ENCODE results near the gene AADACL4.

The AADACL4 gene

GRCh38 chr1:12643785-12644184 lies at the start of gene AADACL4:
Gene AADACL4 (plus strand): TSS chr1:12644085. CDS start chr1:12644547, 462 bp downstream.
- DNase-seq = no peak

- no peak for DNase-seq
Observed at GRCh38 chr1:12594490-12594889, 49.4 kb upstream of the AADACL4 start.

- DNase-seq = peak; percentile 24
Observed at GRCh38 chr1:12594966-12595756, 48.7 kb upstream of the AADACL4 start.

- DNase-seq = no peak
Observed at GRCh38 chr1:12595757-12596006, 48.2 kb upstream of the AADACL4 start.

- no peak for DNase-seq
Observed at GRCh38 chr1:12596007-12596821, 47.7 kb upstream of the AADACL4 start.

- DNase-seq = no peak
Observed at GRCh38 chr1:12597792-12598191, 46.1 kb upstream of the AADACL4 start.

- no peak for DNase-seq
Observed at GRCh38 chr1:12598974-12599373, 44.9 kb upstream of the AADACL4 start.

- DNase-seq = no peak
Observed at GRCh38 chr1:12599657-12600056, 44.2 kb upstream of the AADACL4 start.

GRCh38 chr1:12600335-12600734 lies 43.5 kb upstream of the AADACL4 start:
- no peak for DNase-seq

- peak; percentile 72 for DNase-seq
Observed at GRCh38 chr1:12600880-12601633, 42.8 kb upstream of the AADACL4 start.

GRCh38 chr1:12601700-12602658 lies 41.9 kb upstream of the AADACL4 start:
- DNase-seq = no peak

- no peak for DNase-seq
Observed at GRCh38 chr1:12602659-12603024, 41.2 kb upstream of the AADACL4 start.

- DNase-seq = no peak
Observed at GRCh38 chr1:12603224-12603623, 40.7 kb upstream of the AADACL4 start.

GRCh38 chr1:12604114-12604874 lies 39.6 kb upstream of the AADACL4 start:
- DNase-seq = peak; percentile 75

GRCh38 chr1:12604986-12605385 lies 38.9 kb upstream of the AADACL4 start:
- DNase-seq = no peak

- no peak for DNase-seq
Observed at GRCh38 chr1:12607263-12607662, 36.6 kb upstream of the AADACL4 start.

- DNase-seq = no peak
Observed at GRCh38 chr1:12608311-12608957, 35.5 kb upstream of the AADACL4 start.

GRCh38 chr1:12609469-12610003 lies 34.3 kb upstream of the AADACL4 start:
- DNase-seq = no peak

- no peak for DNase-seq
Observed at GRCh38 chr1:12610305-12610935, 33.5 kb upstream of the AADACL4 start.

GRCh38 chr1:12610941-12611340 lies 32.9 kb upstream of the AADACL4 start:
- DNase-seq = no peak

All from CD4-positive, alpha-beta T cell treated with Interleukin-10 for 1 hour (primary cell).